ENCODE data around the gene CAPN2.

CAPN2 gene

DNA sequence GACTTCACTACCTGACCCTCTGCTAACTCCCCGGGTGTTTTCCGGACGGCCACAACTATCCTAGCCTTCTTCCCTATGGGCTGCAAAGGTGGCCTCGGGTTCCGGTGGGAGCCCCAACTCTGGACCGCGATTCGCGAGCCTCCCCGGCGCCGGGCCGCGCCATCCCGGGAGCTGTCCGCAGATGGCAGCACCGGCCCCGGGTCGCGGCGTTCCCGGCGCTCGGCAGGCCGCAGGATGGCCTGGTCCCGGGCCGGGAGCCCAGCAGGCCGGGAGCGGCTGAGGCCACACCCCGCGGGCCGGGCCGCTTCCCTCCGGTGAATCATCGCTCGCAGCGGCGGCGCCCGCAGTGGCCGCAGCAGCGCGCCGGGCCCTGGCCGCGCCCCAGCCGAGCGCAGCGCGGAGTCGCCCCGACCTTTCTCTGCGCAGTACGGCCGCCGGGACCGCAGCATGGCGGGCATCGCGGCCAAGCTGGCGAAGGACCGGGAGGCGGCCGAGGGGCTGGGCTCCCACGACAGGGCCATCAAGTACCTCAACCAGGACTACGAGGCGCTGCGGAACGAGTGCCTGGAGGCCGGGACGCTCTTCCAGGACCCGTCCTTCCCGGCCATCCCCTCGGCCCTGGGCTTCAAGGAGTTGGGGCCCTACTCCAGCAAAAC lies at the start of gene CAPN2:
Gene CAPN2 (plus strand): TSS at position 346 of the 656 bp plus-strand sequence. CDS start 102 bp downstream, at position 448.
- peak; percentile 82 for DNase-seq

DNA sequence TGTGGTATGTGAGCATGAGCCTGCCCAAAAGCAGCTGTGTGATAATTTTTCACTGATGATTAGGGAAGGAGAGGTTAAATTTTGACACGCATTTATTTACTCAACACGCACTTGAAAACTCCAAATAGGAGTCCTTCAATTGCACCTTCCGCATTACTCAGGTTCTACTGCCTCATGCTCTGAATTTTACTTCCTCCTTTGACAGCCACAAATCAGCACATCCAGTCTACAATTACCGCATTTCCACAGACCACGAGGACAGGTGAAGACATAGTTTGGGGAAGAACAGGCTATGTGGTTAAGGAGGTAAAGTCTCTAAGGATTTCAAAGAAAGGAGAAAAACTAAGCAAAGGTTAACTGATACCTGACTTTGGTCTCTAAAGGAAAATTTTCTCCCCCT lies 49.4 kb upstream of the CAPN2 start:
- DNase-seq: no peak

DNA sequence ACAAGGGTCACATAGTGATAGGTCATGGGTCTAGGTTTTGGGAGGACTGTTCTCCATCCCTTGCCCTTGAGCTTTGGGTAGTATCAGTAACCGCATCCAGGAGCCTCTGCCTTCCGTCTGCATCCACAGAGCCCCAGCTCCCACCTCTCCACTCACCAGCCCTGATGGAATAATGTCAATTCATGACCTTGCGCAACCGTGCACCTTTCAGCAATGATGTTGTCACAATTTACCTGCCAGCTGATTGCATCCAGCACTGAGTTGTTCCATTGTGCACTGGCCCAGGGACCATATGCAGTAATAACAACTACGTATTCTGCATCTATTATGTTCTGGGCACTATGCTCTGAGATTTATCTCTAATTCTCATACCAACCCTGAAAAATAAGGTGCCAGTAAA lies 48.2 kb upstream of the CAPN2 start:
- DNase-seq: no peak

DNA sequence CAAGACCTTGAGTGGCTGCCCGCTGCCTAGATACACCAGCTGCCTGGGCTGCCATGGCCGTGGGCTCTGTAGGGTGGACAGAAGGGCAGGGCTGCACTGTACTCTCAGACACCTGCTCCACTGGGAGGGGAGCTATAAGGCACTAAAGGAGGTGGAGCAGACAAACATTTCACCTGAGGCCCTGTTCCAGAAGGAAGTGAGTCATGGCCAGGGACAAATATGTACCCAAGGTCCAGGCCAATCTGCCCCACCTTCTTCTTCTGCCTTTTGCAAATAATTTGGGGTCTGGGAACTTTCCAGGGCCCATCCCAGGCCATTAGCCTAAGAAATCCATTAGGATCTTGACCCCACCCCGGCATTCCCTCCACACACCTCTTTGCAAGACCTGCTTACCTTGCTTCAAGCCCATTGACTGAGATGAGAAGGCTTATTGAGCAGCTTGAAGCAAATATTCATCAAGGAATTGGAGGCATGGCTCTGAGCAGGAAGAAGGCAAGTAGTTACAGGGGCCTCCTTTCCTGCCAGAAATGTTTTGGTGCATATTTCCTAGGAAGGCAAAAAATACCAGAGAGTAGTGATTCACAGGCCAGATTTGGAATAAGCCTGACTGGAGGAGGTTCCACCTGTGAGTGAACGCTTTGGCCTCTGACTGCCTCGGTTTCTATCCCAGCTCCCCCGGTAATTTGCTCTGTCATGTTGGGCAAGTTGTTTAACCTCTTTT lies 46.6 kb upstream of the CAPN2 start, which contains the start of gene CAPN8:
Gene CAPN8 (minus strand): TSS at position 110 of the 721 bp plus-strand sequence. CDS start 55 bp downstream, at position 55.
- DNase-seq: no peak

DNA sequence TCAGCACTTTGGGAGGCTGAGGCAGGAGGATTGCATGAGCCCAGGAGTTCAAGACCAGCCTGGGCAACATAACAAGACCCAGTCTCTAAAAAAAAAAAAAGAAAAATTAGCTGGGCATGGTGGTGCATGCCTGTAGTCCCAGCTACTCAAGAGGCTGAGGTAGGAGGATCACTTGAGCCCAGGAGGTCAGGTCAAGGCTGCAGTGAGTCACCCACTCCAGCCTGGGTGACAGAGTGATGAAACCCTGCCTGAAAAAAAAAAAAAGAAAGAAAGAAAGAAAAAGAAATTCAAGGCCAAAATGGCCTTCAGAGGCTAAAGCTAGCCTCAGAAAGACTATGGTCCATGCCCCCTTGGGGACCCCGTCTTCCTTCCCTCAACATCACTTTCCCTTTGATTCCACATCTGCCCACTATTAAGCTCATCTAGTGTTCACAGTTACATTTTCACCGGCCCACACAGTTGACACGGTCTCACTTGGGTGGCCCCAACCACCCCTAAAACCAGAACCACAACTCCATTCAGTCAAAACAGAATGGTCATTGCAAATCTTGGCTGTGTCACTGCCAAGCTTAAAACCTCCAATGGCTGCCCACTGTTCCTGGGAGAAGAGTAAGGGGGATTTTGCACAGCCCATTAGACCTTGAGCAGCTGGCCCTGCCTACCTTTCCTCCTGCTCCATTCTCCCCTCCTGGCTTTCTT lies 44.7 kb upstream of the CAPN2 start:
- no peak for DNase-seq

DNA sequence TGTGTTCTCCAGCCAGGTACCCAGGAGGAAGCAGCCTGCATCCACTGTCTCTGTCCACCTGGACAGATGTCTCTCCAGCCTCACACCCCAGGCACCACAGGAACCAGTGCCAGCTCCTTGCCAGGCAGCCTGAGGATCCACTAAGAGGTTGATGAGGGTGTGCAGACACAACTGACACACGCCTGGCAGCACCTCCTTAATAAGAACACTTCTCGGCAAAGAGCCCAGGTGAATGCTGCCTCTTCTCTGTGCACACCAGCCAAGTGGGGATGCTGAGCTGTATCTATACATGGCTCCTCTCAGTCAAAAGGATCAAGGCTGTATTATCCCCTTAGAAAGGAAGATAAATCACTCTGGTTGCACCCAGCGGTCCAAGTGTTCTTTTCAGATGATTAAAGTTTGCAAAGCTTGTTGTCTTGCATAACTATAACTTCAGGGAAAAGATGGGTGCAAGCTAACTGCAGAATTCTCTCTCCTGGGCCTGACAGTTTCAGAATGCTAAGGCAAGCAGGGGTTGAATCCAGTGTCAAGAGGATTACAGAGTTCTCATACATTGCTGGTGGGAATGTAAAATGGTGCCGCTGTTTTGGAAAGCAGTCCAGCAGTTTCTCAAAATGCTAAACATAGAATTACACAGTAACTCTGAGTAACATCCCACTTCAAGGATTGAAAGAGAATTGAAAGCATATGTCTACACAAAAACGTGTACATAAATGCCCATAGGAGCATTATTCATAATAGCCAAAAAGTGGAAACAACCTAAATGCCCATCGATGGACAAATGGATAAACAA lies 43.1 kb upstream of the CAPN2 start:
- DNase-seq: no peak

DNA sequence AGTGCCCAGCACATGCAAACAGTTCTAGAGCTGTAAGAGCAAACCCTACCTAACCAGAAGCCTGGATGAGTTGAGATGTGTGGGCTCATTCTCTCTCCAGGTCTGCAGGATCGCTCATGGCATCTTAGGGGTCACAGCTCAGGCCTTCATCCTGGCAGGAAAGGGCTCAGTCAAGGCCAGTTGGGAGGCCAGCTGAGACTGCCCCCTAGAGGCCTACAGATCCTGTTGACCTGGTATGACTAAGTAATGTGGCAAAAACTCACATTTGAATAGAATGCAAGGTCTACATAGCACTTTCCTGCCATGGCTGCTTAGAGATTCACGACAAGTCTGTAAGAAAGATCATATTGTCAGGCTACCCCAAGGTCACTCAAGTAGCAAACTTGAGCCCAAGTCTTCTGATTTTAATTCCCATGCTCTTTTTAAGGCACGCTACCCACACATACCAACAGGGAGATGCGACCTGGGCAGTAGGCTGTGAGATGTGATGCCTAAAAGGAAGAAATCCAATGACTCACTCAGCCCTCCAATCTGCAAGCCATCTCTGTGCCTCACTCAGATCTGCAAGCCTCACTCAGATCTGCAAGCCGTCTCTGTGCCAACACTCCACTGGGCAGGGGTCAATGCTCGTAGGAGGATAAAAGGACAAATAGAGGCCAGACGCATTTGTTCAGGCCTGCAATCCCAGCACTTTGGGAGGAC lies 41.7 kb upstream of the CAPN2 start:
- DNase-seq: peak; percentile 28

DNA sequence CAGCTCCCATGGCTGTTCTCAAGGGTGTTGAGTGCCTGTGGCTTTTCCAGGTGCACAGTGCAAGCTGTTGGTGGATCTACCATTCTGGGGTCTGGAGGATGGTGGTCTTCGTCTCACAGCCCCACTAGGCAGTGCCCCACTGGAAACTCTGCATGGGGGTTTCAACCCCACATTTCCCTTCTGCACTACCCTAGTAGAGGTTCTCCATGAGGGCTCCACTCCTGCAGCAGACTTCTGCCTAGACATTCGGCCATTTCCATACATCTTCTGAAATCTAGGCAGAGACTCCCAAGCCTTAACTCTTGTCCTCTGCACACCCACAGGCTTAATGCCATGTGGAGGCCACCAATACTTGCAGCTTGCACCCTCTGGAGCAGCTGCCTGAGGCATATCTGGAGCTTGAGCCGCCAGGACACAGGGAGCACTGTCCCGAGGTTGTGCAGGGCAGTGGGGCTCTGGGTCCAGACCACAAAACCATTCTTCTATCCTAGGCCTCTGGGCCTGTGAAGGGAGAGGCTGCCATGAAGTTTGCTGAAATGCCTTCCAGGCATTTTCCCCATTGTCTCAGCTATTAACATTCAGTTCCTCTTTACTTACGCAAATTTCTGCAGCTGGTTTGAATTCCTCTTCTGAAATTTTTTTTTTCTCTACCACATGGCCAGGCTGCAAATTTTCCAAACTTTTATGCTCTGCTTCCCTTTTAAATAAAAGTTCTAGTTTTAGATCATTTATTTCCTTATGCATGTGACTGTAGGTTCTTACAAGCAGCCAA lies 38.0 kb upstream of the CAPN2 start:
- no peak for DNase-seq

DNA sequence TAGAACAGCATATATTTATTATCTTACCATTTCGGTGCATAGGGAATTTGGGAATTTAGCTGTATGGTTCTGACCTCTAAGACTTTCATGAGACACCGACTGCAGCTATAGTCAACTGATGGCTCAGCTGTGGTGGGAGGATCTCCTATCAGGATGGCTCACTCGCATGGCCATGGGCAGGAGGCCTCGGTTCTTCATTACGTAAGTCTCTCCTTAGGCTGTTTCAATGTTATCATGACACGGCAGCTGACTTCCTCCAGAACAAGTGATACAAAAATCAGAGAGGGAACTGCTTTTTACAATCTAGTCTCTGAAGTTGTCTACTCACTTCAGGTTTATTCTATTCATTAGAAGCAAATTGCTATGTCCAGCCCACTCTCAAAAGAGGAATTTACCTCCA lies 33.5 kb upstream of the CAPN2 start:
- no peak for DNase-seq

DNA sequence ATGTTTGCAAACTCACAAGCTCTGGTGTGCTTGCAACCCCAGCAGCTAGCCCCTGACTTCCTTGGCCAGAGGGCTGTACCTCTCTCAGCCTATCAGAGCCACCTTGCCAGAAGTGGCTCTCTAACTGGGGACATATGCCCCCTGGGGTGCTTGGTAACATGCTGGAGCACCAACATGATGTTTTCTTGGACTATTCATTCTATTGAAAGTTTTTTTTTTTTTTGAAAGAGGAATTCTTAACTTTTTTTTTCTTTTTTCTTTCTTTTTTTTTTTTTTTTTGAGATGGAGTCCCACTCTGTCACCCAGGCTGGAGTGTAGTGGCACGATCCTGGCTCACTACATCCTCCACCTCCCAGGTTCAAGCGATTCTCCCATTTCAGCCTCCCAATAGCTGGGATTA lies 32.2 kb upstream of the CAPN2 start:
- no peak for DNase-seq

DNA sequence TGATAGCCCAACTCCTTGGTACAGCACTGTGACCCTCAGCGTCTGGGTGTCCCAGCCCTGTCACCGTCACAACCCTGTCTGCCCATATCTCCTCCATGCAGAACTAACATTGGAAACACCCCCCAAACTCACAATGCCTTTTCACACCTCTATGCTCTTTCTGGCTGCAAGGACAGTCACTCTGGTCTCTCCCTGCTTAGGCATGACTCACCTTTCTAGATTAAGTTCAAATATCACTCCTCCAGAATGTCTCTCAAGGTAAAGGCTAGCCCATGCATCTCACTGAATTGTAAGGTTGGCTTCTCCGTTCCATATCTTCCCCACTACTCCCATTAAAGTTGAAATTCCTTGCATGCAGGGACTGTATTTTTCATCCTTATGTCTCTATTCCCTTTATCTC lies 29.8 kb upstream of the CAPN2 start:
- DNase-seq: no peak

DNA sequence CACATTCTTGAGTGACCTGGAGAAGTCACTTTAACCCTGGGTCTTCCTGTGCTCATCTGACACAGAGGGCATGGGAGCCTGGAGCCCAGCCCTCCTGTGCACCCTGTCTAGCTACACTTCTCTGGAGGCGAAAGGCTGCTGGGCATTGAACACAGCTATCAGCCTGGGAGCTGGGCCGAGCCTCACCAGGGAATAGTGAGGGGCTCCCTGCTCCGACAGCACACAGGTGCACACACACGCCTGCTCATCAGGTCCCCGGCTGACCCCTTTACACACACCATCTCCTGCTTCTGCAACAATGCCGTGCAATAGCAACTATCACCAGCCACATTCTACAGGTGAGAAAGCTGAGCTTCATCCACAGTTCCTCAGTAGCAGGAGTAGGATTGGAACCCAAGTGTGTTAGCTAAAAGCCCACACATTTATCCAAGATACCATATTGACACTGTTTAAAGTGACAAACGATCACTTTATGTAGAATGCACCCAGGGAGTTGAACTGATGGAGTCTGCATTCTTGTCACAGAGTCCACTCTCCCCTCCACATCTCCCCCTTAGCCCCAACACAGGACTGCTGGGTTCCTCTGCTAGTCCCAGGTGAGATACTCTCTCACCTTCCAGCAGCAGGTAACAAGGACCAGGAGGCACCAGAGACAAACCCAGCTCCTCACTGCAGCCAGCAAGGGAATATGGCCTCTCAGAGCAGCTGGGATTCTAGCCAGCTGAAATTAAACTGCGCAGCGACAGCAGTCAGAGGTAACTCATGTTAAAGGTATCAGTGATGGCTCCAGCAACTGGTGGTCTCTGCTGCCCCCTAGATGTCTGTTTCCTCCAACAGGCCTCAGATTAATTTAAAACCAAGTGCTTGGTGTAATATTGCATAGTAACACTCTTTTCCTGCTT lies 28.5 kb upstream of the CAPN2 start:
- DNase-seq: peak; percentile 70

DNA sequence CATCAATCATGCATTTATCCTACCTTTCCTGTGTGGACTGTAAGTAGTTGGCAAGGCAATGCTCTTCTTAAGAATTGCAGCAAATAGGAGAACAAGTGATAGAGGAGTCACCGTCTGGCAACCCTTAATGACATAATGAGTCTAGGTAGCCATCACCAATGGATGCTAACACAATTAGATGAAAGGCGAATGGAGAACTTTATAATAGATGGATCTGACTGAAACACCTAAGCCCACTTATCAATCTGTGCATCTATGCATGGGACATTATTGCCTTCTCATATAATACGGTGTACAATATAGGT lies 27.9 kb upstream of the CAPN2 start:
- DNase-seq: no peak

DNA sequence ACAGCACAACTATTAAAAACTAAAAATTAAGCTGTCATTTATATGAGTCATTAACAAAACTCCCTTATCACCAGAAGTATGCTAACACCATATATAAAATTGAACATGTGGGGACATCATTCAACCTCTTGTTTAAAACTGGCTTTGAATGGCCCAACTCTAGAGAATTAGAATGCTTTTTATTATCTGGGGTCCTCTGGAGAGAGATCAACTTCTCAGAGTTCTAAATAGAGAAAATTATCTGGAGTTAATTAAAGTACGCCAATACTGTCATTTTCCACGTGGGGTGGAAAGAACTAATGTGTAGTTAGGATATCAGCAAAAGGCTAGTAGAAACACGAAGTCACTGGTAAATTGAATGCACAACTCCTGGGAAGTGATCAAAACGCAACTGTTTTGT lies 21.2 kb upstream of the CAPN2 start:
- DNase-seq: no peak

DNA sequence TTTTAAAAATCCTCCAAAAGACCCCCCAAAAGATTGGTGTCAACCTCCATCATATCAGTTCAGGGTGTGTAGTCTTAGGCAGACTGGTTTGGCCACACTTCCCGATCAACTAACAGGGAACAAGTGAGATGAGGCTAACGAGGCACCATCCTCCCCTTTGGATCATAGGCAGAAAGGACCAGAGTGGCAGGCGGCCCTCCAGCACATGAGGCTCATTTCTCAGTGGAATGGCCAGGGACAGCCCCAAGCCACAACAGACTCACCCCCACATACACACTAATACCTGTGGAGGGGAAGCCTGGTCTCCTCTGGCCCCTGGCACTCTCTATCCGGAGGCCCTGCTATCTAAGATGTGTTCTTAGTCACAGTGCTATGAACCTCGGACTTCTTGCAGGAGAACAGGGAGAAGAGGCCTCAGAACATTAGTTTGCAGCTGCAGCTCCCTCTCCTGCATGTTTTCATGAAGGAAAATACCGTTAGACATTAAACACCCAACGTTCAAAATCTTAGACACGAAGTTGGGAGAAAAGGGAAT lies 17.3 kb upstream of the CAPN2 start:
- no peak for DNase-seq

DNA sequence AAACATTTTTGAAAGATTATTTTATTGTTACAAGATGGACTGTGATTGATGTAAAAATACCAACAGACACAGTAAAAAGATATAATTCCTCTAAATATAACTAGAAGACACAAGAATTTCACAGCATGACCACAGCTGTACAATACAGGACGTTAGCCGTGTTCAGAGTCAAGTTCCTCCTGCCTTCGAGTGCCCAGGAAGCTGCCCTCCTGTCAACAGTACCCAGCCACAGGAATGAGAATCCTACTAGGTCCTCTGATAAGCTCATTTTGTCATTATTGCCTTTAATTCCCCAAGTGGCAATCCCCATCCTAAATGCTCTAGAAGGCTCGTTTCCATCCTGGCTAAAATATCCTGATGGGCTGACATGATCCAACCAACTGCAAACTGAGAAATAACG lies 16.4 kb upstream of the CAPN2 start:
- no peak for DNase-seq

DNA sequence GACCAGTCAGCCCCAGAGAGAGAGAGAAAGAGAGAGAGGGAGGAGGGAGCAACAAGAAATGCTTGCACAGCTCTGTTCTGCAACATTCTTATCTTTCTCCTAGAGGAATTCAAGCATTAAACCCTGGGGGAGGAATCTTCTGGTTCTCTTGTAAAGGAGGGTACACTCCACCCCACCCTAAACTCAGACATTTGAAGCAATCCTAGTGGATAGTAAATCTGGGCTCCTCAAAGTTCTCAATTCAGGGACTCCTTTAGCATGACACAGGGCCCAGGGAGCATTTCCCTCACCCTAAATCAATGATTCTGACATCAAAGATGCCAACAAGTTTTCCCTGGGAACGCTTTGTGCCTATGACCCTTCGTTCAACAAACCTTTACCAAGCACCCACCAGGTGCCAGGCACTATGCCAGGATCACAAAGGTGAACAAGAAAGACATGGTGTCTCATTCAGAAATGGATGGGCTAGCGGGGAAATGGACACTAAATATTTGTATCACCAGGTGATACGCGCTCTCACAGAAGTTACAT lies 11.9 kb upstream of the CAPN2 start:
- no peak for DNase-seq

DNA sequence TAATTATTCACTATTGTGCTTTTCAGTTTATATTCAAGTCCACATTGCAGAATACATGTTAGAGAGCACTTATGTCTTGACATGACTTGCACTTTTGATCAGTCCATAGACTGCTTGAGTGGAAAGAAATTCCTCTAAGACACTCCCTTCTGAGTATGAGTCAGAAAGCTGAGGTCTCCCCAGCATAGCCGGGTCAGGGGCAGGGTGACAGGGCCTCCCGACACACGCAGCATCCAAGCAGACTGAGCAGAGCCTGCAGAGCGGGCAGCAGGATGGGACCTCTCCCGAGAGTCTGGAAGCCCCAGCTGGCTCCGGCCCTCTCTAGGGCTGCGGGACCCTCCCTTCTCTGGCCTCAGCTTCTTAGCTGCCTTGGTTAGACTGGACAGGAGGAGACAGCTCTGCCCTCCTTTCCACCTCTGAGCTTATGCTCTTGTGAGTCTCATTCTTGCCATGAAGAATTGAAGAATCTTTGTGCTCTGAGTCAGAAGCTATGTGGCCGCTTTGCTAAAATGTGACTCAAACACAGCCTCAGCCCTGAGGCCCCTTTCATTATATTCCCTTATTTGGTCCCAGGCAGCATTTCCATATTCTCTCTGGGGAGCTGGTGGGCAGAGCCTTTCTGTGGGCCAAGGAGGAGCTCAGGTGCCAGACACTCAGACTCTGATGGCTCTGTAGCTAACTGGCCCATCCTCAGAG lies 11.2 kb upstream of the CAPN2 start:
- DNase-seq: peak; percentile 36

All from retina (tissue), 1 donor.